ENCODE data around the gene INTS14.

Gene INTS14

GRCh38 chr15:65530318-65531111, 80.4 kb downstream of the INTS14 start, which contains the start of gene HACD3:
HACD3 (plus strand) TSS chr15:65530463; CDS start chr15:65530632, 169 bp downstream.
- H3K36me3 ChIP-seq (ENCODE audit: insufficient read depth, low read length): peaks cover 12% of the 10 kb centered on the region
- peak within 1 kb of the TSS; percentile 98 for H3K9ac ChIP-seq (ENCODE audit: low read depth, low read length)
- peak within 1 kb of the TSS; percentile 94 for H3K27ac ChIP-seq (ENCODE audit: low read depth, low read length)
- peak within 1 kb of the TSS; percentile 90 for H3K4me3 ChIP-seq (ENCODE audit: low read length)
- WGBS: under 1% methylated on average over 88 of the region's 88 CpGs
- H3K4me1 ChIP-seq (ENCODE audit: insufficient read depth, low read length): peaks cover 33% of the 10 kb centered on the region
- H3K27me3 ChIP-seq (ENCODE audit: insufficient read depth, low read length): no peaks in the 10 kb centered on the region
- H3K9me3 ChIP-seq (ENCODE audit: insufficient read depth, low read depth, low read length): no peaks in the 10 kb centered on the region

- WGBS: 58% methylated on average over 12 of the region's 13 CpGs
- H3K36me3 ChIP-seq (ENCODE audit: insufficient read depth, low read length): peaks cover 5% of the 10 kb centered on the region; the same call in 1 of the 2 replicates
- no peak overlapping the region; the same call in 1 of the 2 replicates for H3K27ac ChIP-seq (ENCODE audit: low read depth, low read length)
- H3K9ac ChIP-seq (ENCODE audit: low read depth, low read length): peak overlapping the region; percentile 98
- peak overlapping the region; percentile 90 for H3K4me3 ChIP-seq (ENCODE audit: low read length)
- H3K4me1 ChIP-seq (ENCODE audit: insufficient read depth, low read length): peaks cover 33% of the 10 kb centered on the region
- no peaks in the 10 kb centered on the region for H3K9me3 ChIP-seq (ENCODE audit: insufficient read depth, low read depth, low read length)
- H3K27me3 ChIP-seq (ENCODE audit: insufficient read depth, low read length): no peaks in the 10 kb centered on the region
These were observed 81.1 kb downstream of the INTS14 start for GRCh38 chr15:65529762-65530317.
